Fibroblast of the aortic adventitia (primary cell): ENCODE results near the gene RAD9A. TPM values are rescaled to one million over a fixed set of nuclear protein-coding genes. Genes with fewer than 3 reads are reported as not detected.
A peak's percentile ranks its signal among the peaks of the same experiment; 100 is the strongest.

Experiments used
- DNase-seq: peaks from one replicate; pipeline ENCODE4 v3.0.0-alpha.2; 2010; ENCODE audit warnings: low read depth
- H3K4me3 ChIP-seq: 2 replicates; pipeline ENCODE4 v1.5.1; 2011; ENCODE audit warnings: low read depth, mild to moderate bottlenecking, control low read depth, low read length, moderate library complexity
- CTCF ChIP-seq: IDR thresholded peaks from 2 replicates; pipeline ENCODE4 v1.5.1; 2011; ENCODE audit warnings: mild to moderate bottlenecking, low read length, control low read depth, inconsistent platforms; ENCODE audit not compliant: insufficient read depth
- total RNA-seq: library from RNA; depleted of rRNA; stranded (reverse); fragments of >200 nt; gene quantifications from 2 replicates; pipeline ENCODE4 v1.2.3, GENCODE V29; 2012; ENCODE audit warnings: low replicate concordance

The RAD9A gene
- total RNA-seq, 1 donor: 4.7 TPM

- no peak for TF ChIP-seq CTCF
- H3K4me3 ChIP-seq: no peak overlapping the region
- no peak for DNase-seq
These were observed 14.6 kb upstream of the RAD9A start for GRCh38 chr11:67376873-67377808.

- no peak overlapping the region for H3K4me3 ChIP-seq
- TF ChIP-seq CTCF: no peak
- no peak for DNase-seq
These were observed 13.2 kb upstream of the RAD9A start for GRCh38 chr11:67378544-67378943.

- no peak for TF ChIP-seq CTCF
- DNase-seq: peak; percentile 62
- H3K4me3 ChIP-seq: no peak overlapping the region
These were observed 12.4 kb upstream of the RAD9A start for GRCh38 chr11:67379061-67380058.

- no peak for TF ChIP-seq CTCF
- H3K4me3 ChIP-seq: no peak overlapping the region
- DNase-seq: no peak
These were observed 10.4 kb upstream of the RAD9A start for GRCh38 chr11:67381244-67381972.

- DNase-seq: peak; percentile 84
- TF ChIP-seq CTCF: peak; percentile 100
- no peak overlapping the region for H3K4me3 ChIP-seq
These were observed 9.3 kb upstream of the RAD9A start for GRCh38 chr11:67382276-67383136.
